Ovary (tissue), 3 donors: ENCODE results near the gene ZNF619.

Experiments
- POLR2A ChIP-seq: fragments of 450-650 bp; IDR thresholded peaks from one replicate; pipeline ENCODE4 v1.6.1; 2017; ENCODE audit warnings: antibody characterized with exemption, mild to moderate bottlenecking, moderate library complexity
- TF ChIP-seq, protein P1 (sequence below), 3 donors: fragments of 450-650 bp in 2 of 3; fragments of 200-600 bp in 1 of 3; IDR thresholded peaks; one replicate each; pipeline versions ENCODE4 v1.5.1 to v1.8.0; 2016 to 2022; ENCODE audit warnings: antibody characterized with exemption in 3 of 3, mild to moderate bottlenecking in 1 of 3
- donor health status: DM: no; HTN: no; CAD: no.

GRCh38 chr3:40445062-40445461, 31.9 kb upstream of the ZNF619 start:
- no peak for TF ChIP-seq POLR2A
- TF ChIP-seq, protein P1, sequence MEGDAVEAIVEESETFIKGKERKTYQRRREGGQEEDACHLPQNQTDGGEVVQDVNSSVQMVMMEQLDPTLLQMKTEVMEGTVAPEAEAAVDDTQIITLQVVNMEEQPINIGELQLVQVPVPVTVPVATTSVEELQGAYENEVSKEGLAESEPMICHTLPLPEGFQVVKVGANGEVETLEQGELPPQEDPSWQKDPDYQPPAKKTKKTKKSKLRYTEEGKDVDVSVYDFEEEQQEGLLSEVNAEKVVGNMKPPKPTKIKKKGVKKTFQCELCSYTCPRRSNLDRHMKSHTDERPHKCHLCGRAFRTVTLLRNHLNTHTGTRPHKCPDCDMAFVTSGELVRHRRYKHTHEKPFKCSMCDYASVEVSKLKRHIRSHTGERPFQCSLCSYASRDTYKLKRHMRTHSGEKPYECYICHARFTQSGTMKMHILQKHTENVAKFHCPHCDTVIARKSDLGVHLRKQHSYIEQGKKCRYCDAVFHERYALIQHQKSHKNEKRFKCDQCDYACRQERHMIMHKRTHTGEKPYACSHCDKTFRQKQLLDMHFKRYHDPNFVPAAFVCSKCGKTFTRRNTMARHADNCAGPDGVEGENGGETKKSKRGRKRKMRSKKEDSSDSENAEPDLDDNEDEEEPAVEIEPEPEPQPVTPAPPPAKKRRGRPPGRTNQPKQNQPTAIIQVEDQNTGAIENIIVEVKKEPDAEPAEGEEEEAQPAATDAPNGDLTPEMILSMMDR (IDR thresholded peaks at IDR 0.05), result no peak
